ENCODE measurements around the gene GRB7.

DNA sequence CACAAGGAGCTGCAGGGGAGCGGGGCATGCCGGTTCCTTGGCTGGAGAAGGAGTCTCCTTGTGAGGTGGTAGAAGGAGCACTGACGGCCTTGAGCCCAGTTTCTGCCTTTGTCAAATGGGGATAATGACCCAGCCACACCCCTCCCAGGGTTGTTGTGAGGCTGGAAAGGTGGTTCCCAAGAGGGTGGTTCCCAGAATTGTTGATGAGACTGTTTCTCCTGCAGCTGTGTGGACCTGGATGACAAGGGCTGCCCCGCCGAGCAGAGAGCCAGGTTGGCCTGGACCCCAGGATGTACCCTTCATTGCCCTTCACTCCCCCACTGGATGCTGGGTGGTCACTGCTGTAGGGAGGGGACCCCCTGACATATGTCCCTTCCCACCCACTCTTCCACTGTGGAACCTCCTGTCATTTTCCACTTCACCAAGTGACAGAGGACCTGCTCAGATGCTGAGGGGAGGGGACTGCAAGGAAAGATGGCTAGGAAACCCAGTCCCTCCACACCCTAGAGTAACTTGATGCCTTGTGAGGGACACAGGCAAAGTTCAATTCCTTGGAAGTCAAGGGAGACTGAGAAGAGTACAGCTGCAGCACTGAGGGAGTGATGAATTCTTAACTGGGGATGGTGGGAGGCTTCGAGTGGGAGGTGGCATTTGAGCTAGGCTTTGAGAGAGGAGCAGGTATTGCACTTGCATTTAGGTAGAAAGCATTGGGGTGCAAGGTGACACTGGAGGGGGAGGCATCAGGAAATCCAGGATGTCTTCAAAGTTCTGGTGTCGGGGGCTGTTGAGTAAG is 18.0 kb upstream of the GRB7 start:
- TF ChIP-seq CTCF (IDR thresholded peaks at IDR 0.05; ENCODE audit: insufficient read depth, low read length, poor library complexity, severe bottlenecking) (no peak), EZH2phosphoT487 (conservative IDR thresholded peaks at IDR 0.05; ENCODE audit: low read length) (no peak)
